HG03520 (cell line): ENCODE measurements around the gene RPGR.

Experiments used
- ATAC-seq: cut with Tn5 transposase; IDR thresholded peaks from one replicate; pipeline ENCODE4 v1.9.1; 2021; ENCODE audit warnings: mild to moderate bottlenecking, moderate library complexity; ENCODE audit not compliant: unreplicated experiment

Gene RPGR

DNA sequence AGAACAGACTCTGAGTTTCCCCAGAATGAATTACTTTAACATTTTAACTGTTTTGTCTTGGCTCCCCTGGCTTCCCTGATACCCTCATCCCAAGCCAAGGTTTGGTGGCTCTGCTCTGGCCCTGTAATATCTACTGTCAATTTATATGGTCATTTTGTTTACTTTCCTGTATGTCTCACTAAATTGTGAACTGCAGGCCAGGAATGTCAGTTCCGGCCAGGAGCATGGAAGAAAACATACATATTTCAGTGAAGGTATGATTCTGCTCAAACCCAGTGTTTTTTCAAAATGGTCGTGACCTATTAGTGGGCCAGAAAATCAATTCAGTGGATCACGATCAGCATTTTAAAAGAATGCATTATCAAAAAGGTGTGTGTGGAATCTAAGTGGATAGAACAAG lies 1.2 kb downstream of the RPGR start:
- no peak for ATAC-seq

DNA sequence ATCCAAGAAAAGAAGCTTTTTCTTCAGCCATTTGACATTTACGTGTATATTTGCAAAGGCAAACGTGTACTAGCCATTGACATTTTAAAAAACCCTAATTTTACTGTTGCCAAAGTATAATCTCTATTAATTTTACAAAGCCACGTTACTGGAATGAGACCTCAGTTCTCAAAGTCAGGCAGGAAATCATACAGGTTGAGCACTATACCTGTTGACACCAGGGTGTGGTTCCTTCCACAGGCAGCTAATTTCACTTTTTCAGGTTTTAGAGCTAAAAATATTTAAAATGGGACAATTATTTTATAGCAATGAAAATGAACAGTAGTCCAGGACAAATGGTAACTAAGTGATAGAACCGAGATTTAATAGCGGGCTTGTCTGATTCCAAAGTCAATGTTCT lies 6.5 kb downstream of the RPGR start:
- no peak for ATAC-seq

DNA sequence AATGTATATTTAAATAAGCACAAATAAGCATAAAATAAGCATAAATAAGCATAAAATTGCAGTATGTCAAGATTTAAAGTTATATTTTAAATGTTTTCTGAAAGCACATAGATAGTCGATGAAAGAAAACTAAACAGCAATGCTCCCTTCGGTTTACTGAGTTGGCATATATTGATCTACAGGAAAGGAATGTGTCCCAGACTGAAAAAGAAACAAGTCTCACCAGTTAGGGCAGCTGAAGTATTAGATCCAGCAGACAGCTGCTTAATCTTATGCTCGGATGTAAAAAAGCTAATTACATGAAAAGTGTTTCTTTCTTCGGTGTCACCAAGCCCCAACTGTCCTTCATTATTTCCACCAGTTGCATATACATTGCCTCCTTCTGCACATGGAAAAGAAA lies 8.7 kb downstream of the RPGR start:
- ATAC-seq, result no peak

DNA sequence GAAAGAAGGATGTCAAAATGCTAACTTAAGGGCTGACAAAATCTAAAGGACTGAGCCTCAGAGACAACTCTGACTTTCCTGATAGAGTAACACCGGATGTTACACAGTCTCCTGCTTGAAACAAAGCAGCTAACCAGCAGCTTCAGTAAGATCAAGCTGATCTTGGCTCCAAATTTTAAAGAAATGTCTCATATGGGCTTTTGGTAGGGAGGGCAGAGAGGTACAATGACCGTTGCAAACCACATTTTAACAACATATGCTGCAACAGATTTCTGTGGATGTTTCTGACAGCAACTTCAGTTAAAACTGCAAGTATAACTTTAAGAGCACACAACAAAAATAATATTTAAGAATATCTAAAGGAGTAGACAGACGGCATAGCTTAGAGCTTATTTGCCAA lies 9.1 kb downstream of the RPGR start:
- ATAC-seq, result no peak

DNA sequence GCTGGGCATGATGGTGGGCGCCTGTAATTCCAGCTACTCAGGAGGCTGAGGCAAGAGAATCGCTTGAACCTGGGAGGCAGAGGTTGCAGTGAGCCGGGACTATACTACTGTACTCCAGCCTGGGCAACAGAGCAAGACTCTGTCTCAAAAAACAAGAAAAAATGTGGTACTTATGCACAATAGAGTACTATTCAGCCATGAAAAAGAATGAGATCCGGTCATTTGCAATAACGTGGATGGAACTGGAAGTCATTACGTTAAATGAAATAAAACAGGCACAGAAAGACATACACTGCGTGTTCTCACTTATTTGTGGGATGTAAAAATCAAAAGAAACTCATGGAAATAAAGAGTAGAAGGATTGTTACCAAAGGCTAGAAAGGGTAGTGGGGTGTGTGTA lies 12.1 kb downstream of the RPGR start:
- ATAC-seq, result no peak

DNA sequence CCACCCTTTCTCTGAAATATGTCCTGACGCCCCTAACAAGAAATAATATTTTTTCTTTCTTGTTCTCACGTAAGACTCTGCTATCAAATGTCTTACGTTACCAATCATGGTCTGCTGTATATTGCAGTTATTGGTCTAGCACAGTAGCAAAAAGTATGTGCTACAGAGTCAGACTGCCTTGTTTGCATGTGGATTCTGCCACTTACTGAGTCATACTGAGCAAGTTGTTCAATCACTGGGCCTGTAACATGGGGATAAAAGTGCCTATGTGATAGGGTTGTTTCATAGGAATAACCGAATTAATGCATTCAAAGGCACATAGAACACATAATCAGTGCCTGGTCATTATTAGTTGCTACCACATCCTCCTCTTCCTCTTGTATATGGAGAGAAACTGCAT lies 14.1 kb downstream of the RPGR start:
- no peak for ATAC-seq

DNA sequence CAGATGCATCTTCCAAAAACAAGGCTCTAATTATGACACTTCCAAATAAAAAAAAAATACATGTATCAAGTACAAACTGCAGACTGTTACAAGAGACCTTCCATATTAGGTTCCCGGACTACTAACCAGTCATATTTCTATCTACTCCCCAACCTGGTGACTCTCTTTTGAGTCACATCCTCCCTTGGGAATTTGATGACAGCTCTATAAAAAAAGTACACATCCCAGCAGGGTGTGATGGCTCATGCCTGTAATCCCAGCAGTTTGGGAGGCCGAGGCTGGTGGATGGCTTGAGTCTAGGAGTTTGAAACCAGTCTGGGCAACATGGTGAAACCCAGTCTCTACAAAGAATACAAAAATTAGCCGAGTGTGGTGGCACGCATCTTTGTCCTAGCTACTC lies 14.9 kb downstream of the RPGR start:
- no peak for ATAC-seq

DNA sequence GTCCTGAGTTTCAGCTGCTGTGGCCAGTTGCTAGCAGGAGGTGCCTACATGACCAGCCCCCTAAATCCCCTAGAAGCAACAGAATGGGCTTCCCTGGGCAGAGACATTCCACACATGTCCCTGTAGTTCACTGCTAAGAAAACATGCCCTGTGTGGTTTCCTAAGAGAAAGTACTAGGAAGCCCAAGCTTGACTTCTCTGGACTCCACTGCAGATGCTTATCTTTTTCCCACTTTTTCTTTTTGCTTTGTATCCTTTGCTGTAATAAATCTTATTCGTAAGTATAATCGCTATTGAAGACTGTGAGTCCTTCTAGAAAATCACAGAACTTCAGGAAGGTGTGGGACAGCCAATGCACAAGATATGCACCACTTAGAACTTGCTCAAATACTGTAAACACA lies 15.6 kb downstream of the RPGR start:
- no peak for ATAC-seq

DNA sequence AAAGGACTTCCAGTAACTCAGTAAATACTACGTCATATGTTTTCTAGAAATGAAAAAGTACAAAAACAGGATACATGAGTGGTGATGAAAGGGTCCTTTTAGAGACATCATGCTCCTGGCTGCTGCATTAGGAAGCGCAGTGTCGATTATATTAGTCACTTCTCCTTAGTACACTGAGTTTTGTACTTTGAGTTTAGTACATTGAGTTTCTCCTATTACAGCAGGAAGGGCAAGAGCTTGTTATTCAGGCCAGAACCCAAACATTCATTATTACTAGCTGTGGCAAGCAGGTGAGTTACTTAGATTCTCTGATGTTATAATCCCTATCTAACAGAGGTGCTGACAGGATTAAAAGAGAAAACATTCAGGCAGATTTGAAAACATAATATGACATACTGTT lies 21.3 kb downstream of the RPGR start:
- ATAC-seq, result no peak

DNA sequence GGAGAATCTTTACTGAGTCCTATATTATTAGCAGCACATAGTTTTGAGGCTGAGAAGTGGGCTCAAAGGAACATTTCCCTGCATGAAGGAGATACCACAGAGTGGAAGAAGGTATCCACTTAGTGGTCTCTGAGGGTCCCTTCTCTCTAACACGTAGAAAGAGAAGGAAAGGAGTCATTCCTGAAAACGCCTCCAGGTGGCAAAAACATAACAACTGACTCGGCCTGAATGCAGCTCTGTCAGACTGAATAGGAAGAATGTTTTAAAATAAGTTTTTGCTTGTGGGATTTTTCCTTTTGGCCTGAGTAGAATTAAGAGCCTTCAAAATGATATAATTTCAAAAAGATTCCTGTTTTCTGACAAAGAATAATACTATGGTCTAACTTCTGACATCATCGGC lies 23.3 kb downstream of the RPGR start:
- ATAC-seq, result no peak

DNA sequence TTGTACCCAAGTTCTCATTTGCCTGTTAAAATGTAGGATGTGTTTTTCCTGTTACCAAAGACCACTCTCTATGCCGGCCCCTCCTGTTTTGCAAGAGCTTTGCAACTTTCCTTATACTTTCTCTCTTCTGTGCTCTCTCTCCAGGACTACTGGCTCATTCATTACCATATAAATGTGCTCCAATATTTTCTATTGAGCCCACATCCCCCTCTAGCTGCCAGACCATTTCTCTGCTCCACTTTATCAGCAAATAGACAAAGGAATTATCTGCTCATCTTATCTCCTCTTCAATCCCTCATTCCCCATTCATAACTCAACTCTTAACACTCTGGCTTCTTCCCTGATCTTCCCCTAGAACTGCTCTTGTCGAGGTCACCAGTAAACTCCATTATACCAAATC lies 33.6 kb downstream of the RPGR start:
- no peak for ATAC-seq

DNA sequence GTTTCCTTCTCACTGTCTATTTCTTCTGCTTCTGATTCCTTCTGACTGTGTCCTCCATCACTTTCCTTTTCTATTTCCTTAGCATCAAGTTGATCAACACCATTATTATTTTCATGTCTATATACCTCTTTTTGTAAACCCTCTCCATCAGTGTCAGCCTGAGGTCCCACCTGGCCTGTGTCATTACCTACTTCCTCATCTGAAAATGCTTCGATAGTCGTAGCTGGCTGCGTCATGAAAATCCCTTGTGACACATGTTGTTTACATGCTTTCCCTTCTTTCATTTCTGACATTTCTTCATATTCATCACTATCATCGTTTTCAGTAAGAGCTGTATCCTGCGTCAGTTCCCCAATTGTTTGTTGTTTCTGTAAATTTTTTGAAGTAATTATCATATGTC lies 39.6 kb downstream of the RPGR start:
- no peak for ATAC-seq

DNA sequence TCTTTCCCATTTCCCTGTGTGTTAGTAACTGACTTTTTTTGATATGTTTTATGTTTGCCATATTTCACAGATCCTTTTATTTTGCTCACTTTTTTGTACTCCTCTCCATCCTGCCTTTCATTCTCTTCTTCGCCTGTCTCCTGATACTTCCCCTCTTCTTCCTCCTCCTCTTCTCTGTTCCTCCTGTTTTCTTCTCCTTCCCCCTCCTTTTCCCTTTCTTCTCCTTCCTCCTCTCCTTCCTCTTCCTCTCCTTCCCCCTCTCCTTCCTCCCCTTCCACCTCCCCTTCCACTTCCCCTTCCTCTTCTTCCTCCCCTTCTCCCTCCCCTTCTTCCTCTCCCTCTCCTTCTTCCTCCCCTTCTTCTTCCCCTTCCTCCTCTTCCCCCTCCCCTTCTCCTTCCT lies 41.7 kb downstream of the RPGR start:
- ATAC-seq, result no peak

DNA sequence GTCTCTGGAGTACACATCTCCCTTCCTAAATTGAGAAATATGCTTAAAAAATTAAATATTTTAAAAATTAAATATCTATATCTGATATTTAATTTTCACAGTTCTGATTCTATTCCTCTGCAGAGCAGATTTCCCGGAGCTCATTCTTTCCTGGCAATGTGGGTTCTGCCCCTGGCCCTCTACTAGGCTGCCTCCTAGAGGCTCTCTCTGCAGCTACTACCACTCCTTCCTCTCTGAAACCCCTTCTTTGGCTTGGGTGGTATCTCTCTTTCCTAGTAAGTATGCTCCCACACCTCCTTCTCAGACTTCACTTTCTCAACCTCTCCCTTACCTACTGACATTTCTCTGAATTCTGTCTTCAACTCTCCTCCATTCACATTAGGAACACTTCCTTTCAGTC lies 45.3 kb downstream of the RPGR start:
- no peak for ATAC-seq

DNA sequence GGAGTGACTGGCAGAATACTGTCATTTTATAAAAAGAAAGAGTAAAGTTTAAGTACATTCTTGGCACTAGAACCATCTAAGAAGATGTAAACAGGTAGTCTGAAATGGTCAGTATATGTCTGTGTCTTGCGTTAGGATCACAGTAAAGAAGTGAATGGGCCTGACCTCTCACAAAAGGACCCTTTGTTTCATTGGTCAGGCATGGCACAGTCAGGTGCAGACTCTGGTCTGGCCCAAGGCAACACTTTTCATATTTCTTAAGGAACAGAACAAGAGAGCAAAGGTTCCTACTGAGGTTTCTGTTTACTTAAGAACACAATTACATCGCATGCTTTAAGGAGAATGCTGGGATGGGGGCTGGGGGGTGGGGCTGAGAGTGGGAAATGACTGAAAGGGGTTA lies 48.1 kb downstream of the RPGR start:
- no peak for ATAC-seq

DNA sequence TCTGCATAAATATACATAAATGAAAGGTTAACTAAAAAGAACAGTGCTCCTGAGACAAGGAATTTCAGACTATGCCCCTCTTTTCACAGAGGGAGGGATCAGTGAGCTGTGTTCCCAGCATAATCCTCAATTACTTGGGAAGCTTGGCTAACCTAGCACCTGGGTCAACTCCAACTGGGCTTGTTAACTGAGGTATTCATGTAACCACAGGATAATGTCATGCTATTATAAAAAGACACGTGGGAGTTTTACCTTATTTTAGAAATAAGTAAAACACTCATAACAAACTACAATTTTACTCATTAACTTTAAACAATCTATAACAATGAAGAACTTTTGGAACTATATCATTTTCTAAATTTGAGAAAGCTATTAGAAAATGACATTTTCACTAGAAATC lies 48.6 kb downstream of the RPGR start:
- no peak for ATAC-seq

DNA sequence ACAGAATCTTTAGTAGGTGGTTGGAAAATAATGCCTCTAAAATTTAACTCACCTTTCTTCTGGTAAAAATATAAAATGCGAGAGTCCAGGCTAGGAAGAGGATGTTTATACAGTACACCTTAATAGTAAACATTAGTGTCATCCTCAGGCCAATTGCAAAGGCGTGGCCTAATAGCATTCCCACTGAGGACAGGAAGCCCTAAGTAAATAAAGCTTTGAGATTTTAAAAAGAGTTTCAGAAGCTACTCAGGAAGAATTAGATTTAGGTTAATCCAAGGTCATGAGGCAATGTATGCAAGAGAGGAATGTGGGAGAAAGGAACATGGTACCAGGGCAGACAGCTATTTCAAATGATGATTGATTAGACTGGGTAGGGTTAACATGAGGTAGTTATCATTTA lies 49.5 kb downstream of the RPGR start:
- no peak for ATAC-seq

DNA sequence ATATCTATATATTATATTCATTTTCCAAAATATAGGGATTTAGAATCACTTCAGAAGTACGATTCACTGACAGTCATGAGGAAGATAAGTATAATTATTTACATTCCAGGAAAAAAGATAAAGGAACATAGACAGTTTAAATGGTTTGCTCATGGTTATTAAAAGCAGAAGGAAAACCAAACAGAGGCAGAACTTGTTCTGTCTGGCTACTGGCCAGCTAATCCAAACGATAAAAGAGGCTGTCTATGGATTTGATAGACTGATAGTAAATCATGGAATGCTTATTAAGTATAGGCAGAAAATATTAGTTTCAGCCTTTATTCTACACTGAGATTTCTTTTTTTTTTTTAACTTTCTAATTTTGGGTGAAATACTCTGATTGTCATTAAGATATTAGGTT lies 50.2 kb downstream of the RPGR start:
- ATAC-seq, result no peak

DNA sequence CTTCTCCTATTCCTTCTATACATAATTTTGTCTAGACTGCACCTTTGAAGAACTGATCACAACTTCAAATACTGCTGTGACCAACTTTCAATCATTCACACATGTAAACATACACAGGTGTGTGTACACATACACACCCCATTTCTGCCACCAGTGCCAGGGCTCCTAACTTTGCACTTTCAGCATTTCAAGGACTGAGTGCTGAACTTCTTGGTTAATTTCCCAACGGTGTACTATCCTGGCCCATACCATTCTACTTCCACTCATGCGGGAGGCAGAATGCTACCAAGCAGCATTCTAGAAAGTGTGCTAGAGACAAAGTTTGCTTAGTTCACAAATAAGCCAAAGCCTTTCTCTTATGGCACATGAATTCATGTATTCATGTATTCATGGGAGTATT lies 51.2 kb downstream of the RPGR start:
- ATAC-seq, result no peak

DNA sequence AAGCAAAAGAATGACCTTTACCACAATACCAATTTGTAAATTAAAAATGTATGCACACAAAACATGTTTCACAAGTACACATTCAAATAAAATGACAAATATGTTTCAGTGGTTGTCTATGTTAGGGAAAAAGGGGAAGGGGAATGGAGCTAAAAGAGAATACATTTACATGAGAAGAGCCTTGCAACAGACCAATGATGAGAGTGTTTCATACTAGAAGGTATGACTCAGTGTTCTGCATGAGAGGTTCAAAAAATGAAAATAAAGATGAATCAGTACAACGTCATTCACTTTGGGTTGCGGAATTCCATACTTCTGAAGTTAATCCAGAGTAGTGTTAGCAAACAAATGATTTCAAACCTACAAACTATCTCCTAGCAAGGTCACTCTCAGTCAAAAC lies 51.7 kb downstream of the RPGR start:
- ATAC-seq, result no peak

DNA sequence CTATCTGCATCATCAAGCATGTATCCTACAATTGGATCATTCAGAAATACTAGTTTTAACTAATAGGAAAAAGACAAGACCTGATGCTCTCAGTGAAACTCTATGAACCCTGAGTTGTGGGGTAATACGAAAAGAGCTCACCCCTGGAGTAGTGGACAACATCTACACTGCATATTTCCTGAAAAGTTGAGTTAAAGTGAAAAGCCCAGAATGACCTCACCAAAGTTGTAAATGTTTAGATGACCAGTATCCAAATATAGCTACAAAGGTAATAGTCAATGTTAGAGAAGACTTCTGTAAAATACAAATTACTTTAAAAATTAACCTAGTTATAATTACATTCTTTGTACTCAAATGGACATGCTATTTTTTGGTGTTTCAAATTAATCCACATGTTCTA lies 53.9 kb downstream of the RPGR start:
- no peak for ATAC-seq

DNA sequence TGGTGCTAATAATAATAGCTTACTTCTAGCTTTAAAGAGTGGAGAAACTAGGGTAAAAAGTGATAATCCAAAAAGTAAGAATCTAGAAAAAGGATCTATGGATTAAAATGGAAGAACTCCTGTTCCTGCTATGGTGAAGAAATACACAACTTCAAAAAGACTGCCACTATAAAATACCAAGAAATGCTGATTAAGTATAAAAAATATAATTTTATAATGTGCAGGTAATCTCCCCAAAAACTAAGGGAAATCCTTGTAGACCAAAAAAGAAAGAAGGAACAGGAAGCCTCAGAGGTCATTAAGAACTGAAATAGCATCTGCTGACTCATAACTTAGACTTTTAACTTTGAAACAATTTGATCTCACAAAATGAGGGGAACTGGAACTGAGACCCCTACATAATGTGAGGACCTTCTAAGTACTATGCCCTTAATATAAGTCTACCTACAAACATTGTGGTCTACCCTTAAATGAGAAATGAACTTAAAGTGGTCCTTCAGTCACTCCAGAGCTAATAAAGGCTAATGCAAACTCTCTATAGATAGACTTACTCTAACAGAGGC lies 56.1 kb downstream of the RPGR start:
- peak; percentile 72 for ATAC-seq

DNA sequence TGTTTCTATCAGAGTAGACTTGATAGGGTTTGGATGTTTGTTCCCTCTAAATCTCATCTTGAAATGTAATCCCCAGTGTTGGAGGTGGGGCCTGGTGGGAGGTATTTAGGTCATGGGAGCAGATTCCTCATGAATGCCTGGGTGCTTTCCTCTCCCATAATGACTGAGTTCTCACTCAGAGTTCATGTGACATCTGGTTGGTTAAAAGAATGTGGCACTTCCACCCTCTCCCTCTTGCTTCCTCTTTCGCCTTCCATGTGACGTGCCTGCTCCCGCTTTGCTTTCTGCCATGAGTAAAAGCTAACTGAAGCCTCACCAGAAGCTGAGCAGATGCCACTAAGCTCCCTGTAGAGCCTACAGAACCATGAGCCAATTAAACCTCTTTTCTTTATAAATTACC lies 59.3 kb downstream of the RPGR start:
- no peak for ATAC-seq
